ENCODE measurements around the gene IMPA2.
"Not testable (repeated sequence)": the region's sequence is repeated elsewhere in the genome, so short reads cannot be mapped to it uniquely, and the experiment has no call there.

The IMPA2 gene

GRCh38 chr18:11960743-11961380 is 20.4 kb upstream of the IMPA2 start:
- Histone ChIP-seq H3K4me3 (ENCODE audit: low read depth in 1 of 5, low read length in 5 of 5) (no peak overlapping the region), H3K4me1 (ENCODE audit: control insufficient read depth in 5 of 5, insufficient read depth in 5 of 5, low read length in 5 of 5) (no peaks in the 10 kb centered on the region), H3K27me3 (ENCODE audit: control insufficient read depth in 5 of 5, insufficient read depth in 4 of 5, low read length in 5 of 5) (no peaks in the 10 kb centered on the region), H3K9ac (ENCODE audit: low read length in 5 of 5) (no peak overlapping the region), H3K27ac (ENCODE audit: low read depth, low read length) (no peak overlapping the region), H3K9me3 (ENCODE audit: control insufficient read depth in 5 of 5, low read length in 5 of 5) (peaks cover 0 to 13% (median 10%) of the 10 kb centered on the region in 5 donors), H3K36me3 (ENCODE audit: control insufficient read depth in 5 of 5, insufficient read depth in 5 of 5, low read length in 5 of 5) (no peaks in the 10 kb centered on the region)

GRCh38 chr18:11962597-11962996 is 18.7 kb upstream of the IMPA2 start:
- no peak overlapping the region for H3K27ac ChIP-seq (ENCODE audit: low read depth, low read length)

DNA sequence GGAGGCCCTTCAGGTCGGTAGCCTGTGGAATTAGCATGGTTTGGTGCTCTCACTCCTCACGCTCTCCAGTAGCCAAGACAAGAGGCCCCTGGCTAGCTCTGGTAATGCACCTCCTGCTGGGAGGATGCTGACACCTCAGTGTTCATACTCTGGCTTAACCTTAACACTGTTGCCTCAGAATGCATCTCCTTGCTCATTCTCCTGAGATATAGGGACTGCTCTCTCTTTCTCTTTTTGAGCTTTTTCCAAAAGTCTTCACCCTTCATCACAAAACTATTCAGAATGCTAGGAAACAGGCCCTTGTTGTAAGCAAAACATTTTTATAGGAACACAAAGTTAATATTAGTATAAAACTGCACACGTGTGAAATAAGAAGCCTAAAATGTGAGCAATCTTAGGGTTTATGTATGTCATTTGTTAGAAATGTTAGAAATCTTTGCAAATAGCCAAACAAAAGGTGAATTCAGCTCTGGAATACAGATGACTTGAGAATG is 17.3 kb upstream of the IMPA2 start:
- H3K27ac ChIP-seq (ENCODE audit: low read depth, low read length) = no peak overlapping the region
- H3K9me3 ChIP-seq (ENCODE audit: control insufficient read depth in 5 of 5, low read length in 5 of 5) = no peaks in the 10 kb centered on the region
- H3K4me1 ChIP-seq (ENCODE audit: control insufficient read depth in 5 of 5, insufficient read depth in 5 of 5, low read length in 5 of 5) = no peaks in the 10 kb centered on the region
- H3K36me3 ChIP-seq (ENCODE audit: control insufficient read depth in 5 of 5, insufficient read depth in 5 of 5, low read length in 5 of 5) = no peaks in the 10 kb centered on the region
- no peak overlapping the region for H3K9ac ChIP-seq (ENCODE audit: low read length in 5 of 5)
- no peak overlapping the region for H3K4me3 ChIP-seq (ENCODE audit: low read depth in 1 of 5, low read length in 5 of 5)
- no peaks in the 10 kb centered on the region for H3K27me3 ChIP-seq (ENCODE audit: control insufficient read depth in 5 of 5, insufficient read depth in 4 of 5, low read length in 5 of 5)

More at GRCh38 chr18:11962597-11962996, 18.7 kb upstream of the IMPA2 start:
- Histone ChIP-seq H3K27me3 (ENCODE audit: control insufficient read depth in 5 of 5, insufficient read depth in 4 of 5, low read length in 5 of 5) (no peaks in the 10 kb centered on the region), H3K4me1 (ENCODE audit: control insufficient read depth in 5 of 5, insufficient read depth in 5 of 5, low read length in 5 of 5) (no peaks in the 10 kb centered on the region), H3K4me3 (ENCODE audit: low read depth in 1 of 5, low read length in 5 of 5) (no peak overlapping the region), H3K9ac (ENCODE audit: low read length in 5 of 5) (no peak overlapping the region), H3K36me3 (ENCODE audit: control insufficient read depth in 5 of 5, insufficient read depth in 5 of 5, low read length in 5 of 5) (no peaks in the 10 kb centered on the region), H3K9me3 (ENCODE audit: control insufficient read depth in 5 of 5, low read length in 5 of 5) (peaks cover 0 to 2% (median under 1%) of the 10 kb centered on the region in 5 donors)

- H3K27ac ChIP-seq (ENCODE audit: low read depth, low read length) = no peak overlapping the region
- no peak overlapping the region for H3K9ac ChIP-seq (ENCODE audit: low read length in 5 of 5)
- H3K4me3 ChIP-seq (ENCODE audit: low read depth in 1 of 5, low read length in 5 of 5) = no peak overlapping the region
- no peaks in the 10 kb centered on the region for H3K36me3 ChIP-seq (ENCODE audit: control insufficient read depth in 5 of 5, insufficient read depth in 5 of 5, low read length in 5 of 5)
- no peaks in the 10 kb centered on the region for H3K27me3 ChIP-seq (ENCODE audit: control insufficient read depth in 5 of 5, insufficient read depth in 4 of 5, low read length in 5 of 5)
- peaks cover 0 to 7% (median 0%) of the 10 kb centered on the region in 5 donors for H3K4me1 ChIP-seq (ENCODE audit: control insufficient read depth in 5 of 5, insufficient read depth in 5 of 5, low read length in 5 of 5)
- peaks cover 0 to 4% (median 0%) of the 10 kb centered on the region in 5 donors for H3K9me3 ChIP-seq (ENCODE audit: control insufficient read depth in 5 of 5, low read length in 5 of 5)
Observed at GRCh38 chr18:11969904-11970835, 11.1 kb upstream of the IMPA2 start.

GRCh38 chr18:11970836-11971226 is 10.5 kb upstream of the IMPA2 start:
- not testable (repeated sequence) for H3K4me1 ChIP-seq (ENCODE audit: control insufficient read depth in 5 of 5, insufficient read depth in 5 of 5, low read length in 5 of 5); H3K9ac ChIP-seq (ENCODE audit: low read length in 5 of 5); H3K27ac ChIP-seq (ENCODE audit: low read depth, low read length); H3K4me3 ChIP-seq (ENCODE audit: low read depth in 1 of 5, low read length in 5 of 5); H3K27me3 ChIP-seq (ENCODE audit: control insufficient read depth in 5 of 5, insufficient read depth in 4 of 5, low read length in 5 of 5); H3K36me3 ChIP-seq (ENCODE audit: control insufficient read depth in 5 of 5, insufficient read depth in 5 of 5, low read length in 5 of 5); H3K9me3 ChIP-seq (ENCODE audit: control insufficient read depth in 5 of 5, low read length in 5 of 5)

GRCh38 chr18:11972371-11973174 is 8.7 kb upstream of the IMPA2 start:
- Histone ChIP-seq H3K4me3 (ENCODE audit: low read depth in 1 of 5, low read length in 5 of 5) (no peak overlapping the region), H3K27me3 (ENCODE audit: control insufficient read depth in 5 of 5, insufficient read depth in 4 of 5, low read length in 5 of 5) (no peaks in the 10 kb centered on the region), H3K9ac (ENCODE audit: low read length in 5 of 5) (no peak overlapping the region), H3K9me3 (ENCODE audit: control insufficient read depth in 5 of 5, low read length in 5 of 5) (peaks cover 0 to 4% (median 0%) of the 10 kb centered on the region in 5 donors), H3K36me3 (ENCODE audit: control insufficient read depth in 5 of 5, insufficient read depth in 5 of 5, low read length in 5 of 5) (no peaks in the 10 kb centered on the region), H3K27ac (ENCODE audit: low read depth, low read length) (no peak overlapping the region), H3K4me1 (ENCODE audit: control insufficient read depth in 5 of 5, insufficient read depth in 5 of 5, low read length in 5 of 5) (peaks cover 0 to 7% (median 0%) of the 10 kb centered on the region in 5 donors)

DNA sequence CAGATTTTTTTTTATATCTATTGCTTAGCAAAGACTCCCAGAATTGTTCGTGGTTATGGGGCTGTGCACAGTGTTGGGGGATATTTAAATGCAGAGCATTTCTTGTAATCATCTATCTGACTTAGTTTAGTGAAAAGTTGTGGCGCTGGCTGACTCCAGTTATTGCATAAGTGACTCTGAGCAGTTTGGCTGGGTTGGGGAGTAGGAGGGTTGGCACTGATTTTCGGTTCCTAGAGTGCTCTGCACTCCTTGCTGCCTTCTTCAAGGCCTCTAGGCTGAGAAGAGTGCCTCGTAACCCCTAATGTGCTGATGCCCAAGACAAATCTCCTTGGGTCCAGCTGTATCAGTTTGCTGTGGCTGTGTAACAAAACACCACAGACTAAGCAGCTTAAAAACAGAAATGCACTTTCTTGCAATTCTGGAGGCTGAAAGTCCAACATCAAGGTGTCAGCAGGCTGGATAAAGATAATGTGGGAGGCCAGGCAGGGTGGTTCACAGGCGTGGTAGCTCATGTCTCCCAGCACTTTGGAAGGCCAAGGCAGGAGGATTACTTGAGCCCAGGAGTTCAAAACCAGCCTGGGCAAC is 6.5 kb upstream of the IMPA2 start:
- no peak overlapping the region for H3K27ac ChIP-seq (ENCODE audit: low read depth, low read length)
- H3K4me3 ChIP-seq (ENCODE audit: low read depth in 1 of 5, low read length in 5 of 5) = no peak overlapping the region
- H3K4me1 ChIP-seq (ENCODE audit: control insufficient read depth in 5 of 5, insufficient read depth in 5 of 5, low read length in 5 of 5) = peaks cover 0 to 8% (median 2%) of the 10 kb centered on the region in 5 donors
- H3K9ac ChIP-seq (ENCODE audit: low read length in 5 of 5) = no peak overlapping the region
- no peaks in the 10 kb centered on the region for H3K36me3 ChIP-seq (ENCODE audit: control insufficient read depth in 5 of 5, insufficient read depth in 5 of 5, low read length in 5 of 5)
- peaks cover 0 to 4% (median 0%) of the 10 kb centered on the region in 5 donors for H3K9me3 ChIP-seq (ENCODE audit: control insufficient read depth in 5 of 5, low read length in 5 of 5)
- no peaks in the 10 kb centered on the region for H3K27me3 ChIP-seq (ENCODE audit: control insufficient read depth in 5 of 5, insufficient read depth in 4 of 5, low read length in 5 of 5)

DNA sequence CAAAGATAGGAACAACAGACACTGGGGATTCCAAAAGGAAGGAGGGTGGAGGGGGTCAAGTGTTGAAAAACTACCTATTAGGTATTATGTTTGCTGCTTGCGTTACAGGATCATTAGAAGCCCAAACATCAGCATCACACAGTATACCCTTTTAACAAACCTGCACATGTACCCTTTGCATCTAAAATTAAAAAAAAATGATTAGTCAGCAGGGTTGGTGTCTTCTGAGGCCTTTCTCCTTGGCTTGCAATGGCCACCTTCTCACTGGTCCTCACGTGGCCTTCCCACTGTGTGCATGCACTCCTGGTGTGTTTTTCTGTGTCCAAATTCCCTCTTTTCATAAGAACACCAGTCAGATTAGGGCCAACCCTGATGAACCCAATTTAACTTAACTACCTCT is 5.6 kb upstream of the IMPA2 start:
- no peaks in the 10 kb centered on the region for H3K36me3 ChIP-seq (ENCODE audit: control insufficient read depth in 5 of 5, insufficient read depth in 5 of 5, low read length in 5 of 5)
- no peaks in the 10 kb centered on the region for H3K27me3 ChIP-seq (ENCODE audit: control insufficient read depth in 5 of 5, insufficient read depth in 4 of 5, low read length in 5 of 5)
- H3K4me1 ChIP-seq (ENCODE audit: control insufficient read depth in 5 of 5, insufficient read depth in 5 of 5, low read length in 5 of 5) = peaks cover 0 to 16% (median 10%) of the 10 kb centered on the region in 5 donors
- H3K27ac ChIP-seq (ENCODE audit: low read depth, low read length) = no peak overlapping the region
- H3K9me3 ChIP-seq (ENCODE audit: control insufficient read depth in 5 of 5, low read length in 5 of 5) = peaks cover 0 to 4% (median 0%) of the 10 kb centered on the region in 5 donors
- no peak overlapping the region for H3K4me3 ChIP-seq (ENCODE audit: low read depth in 1 of 5, low read length in 5 of 5)
- no peak overlapping the region for H3K9ac ChIP-seq (ENCODE audit: low read length in 5 of 5)

GRCh38 chr18:11976315-11977152 is 4.8 kb upstream of the IMPA2 start:
- Histone ChIP-seq H3K36me3 (ENCODE audit: control insufficient read depth in 5 of 5, insufficient read depth in 5 of 5, low read length in 5 of 5) (no peaks in the 10 kb centered on the region), H3K9ac (ENCODE audit: low read length in 5 of 5) (no peak overlapping the region), H3K27me3 (ENCODE audit: control insufficient read depth in 5 of 5, insufficient read depth in 4 of 5, low read length in 5 of 5) (no peaks in the 10 kb centered on the region), H3K4me1 (ENCODE audit: control insufficient read depth in 5 of 5, insufficient read depth in 5 of 5, low read length in 5 of 5) (peaks cover 0 to 18% (median 12%) of the 10 kb centered on the region in 5 donors), H3K4me3 (ENCODE audit: low read depth in 1 of 5, low read length in 5 of 5) (no peak overlapping the region), H3K9me3 (ENCODE audit: control insufficient read depth in 5 of 5, low read length in 5 of 5) (peaks cover 0 to 4% (median 0%) of the 10 kb centered on the region in 5 donors), H3K27ac (ENCODE audit: low read depth, low read length) (no peak overlapping the region)

All from subcutaneous abdominal adipose tissue (tissue), 5 donors.